ENCODE measurements around the gene RXRA. TPM values are rescaled to one million over a fixed set of nuclear protein-coding genes. Genes with fewer than 3 reads are reported as not detected.

RXRA gene
- total RNA-seq, 4 donors from 2014 or later: 53.5 to 61.5 (median 56.5) TPM

- Histone ChIP-seq H3K27me3 (no peaks in the 10 kb centered on the region), H3K4me1 (peaks cover 0 to 17% (median 7%) of the 10 kb centered on the region in 4 donors), H3K4me3 (no peak overlapping the region), H3K27ac (no peak overlapping the region), H3K9me3 (no peaks in the 10 kb centered on the region), H3K36me3 (no peaks in the 10 kb centered on the region)
- TF ChIP-seq EP300 (IDR thresholded peaks at IDR 0.05) (no peak), CTCF (IDR thresholded peaks at IDR 0.05) (no peak), POLR2A (IDR thresholded peaks at IDR 0.05) (no peak)
- DNase-seq (ENCODE audit: low spot score in 2 of 2): no peak
- 94% methylated on average over 11 to 12 of the region's 12 CpGs for WGBS, 2 donors
Observed at GRCh38 chr9:134290603-134291451, 35.4 kb upstream of the RXRA start.

- no peak for DNase-seq (ENCODE audit: low spot score in 2 of 2)
- Histone ChIP-seq H3K36me3 (no peaks in the 10 kb centered on the region), H3K4me3 (no peak overlapping the region), H3K4me1 (peaks cover 0 to 17% (median 7%) of the 10 kb centered on the region in 4 donors), H3K27ac (no peak overlapping the region), H3K27me3 (no peaks in the 10 kb centered on the region), H3K9me3 (no peaks in the 10 kb centered on the region)
- 92 to 94% methylated on average over 5 to 11 of the region's 11 CpGs for WGBS, 2 donors
- TF ChIP-seq POLR2A (IDR thresholded peaks at IDR 0.05) (no peak), CTCF (IDR thresholded peaks at IDR 0.05) (no peak), EP300 (IDR thresholded peaks at IDR 0.05) (no peak)
Observed at GRCh38 chr9:134291452-134291881, 34.8 kb upstream of the RXRA start.

- Histone ChIP-seq H3K9me3 (no peaks in the 10 kb centered on the region), H3K4me3 (no peak overlapping the region), H3K36me3 (no peaks in the 10 kb centered on the region), H3K27me3 (no peaks in the 10 kb centered on the region), H3K4me1 (peaks cover 0 to 17% (median 7%) of the 10 kb centered on the region in 4 donors), H3K27ac (no peak overlapping the region)
- no peak for DNase-seq (ENCODE audit: low spot score in 2 of 2)
- WGBS, 2 donors: 92% methylated on average over 27 to 32 of the region's 35 CpGs
- no peak for TF ChIP-seq POLR2A (IDR thresholded peaks at IDR 0.05)
- TF ChIP-seq CTCF (IDR thresholded peaks at IDR 0.05): no peak
- no peak for TF ChIP-seq EP300 (IDR thresholded peaks at IDR 0.05)
Observed at GRCh38 chr9:134291961-134292871, 34.0 kb upstream of the RXRA start.

- no peaks in the 10 kb centered on the region for H3K9me3 ChIP-seq
- DNase-seq (ENCODE audit: low spot score in 2 of 2): no peak
- WGBS, 2 donors: 80 to 85% methylated on average over 13 of the region's 13 CpGs
- no peak overlapping the region for H3K4me3 ChIP-seq
- no peaks in the 10 kb centered on the region for H3K27me3 ChIP-seq
- peaks cover 0 to 17% (median 7%) of the 10 kb centered on the region in 4 donors for H3K4me1 ChIP-seq
- no peak overlapping the region for H3K27ac ChIP-seq
- H3K36me3 ChIP-seq: no peaks in the 10 kb centered on the region
- TF ChIP-seq CTCF (IDR thresholded peaks at IDR 0.05) (no peak), POLR2A (IDR thresholded peaks at IDR 0.05) (no peak), EP300 (IDR thresholded peaks at IDR 0.05) (no peak)
Observed at GRCh38 chr9:134293031-134293521, 33.2 kb upstream of the RXRA start.

All from tibial nerve (tissue), 4 donors.